ENCODE results near the gene EEFSEC.

The EEFSEC gene

DNA sequence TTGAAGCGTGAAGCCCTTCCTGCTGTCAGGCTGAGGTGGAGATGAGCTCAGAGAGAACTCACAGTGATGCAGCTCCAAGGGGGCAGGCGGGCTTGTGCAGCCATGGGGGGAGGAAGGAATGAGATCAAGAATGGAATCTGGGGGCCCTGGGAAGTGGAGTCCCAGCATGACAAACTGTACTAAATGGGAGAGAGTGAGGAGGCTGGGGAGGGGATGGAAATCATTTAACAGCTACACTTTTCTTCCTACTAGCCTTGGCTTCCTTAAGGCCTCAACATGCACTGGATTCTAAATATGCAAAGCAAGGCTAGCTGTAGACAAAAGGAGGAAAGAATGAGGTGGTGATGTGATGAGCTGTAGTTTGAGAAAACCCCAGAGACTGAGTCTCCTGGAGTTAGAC, 133.9 kb downstream of the EEFSEC start:
- no peak for DNase-seq (ENCODE audit: low read depth)

DNA sequence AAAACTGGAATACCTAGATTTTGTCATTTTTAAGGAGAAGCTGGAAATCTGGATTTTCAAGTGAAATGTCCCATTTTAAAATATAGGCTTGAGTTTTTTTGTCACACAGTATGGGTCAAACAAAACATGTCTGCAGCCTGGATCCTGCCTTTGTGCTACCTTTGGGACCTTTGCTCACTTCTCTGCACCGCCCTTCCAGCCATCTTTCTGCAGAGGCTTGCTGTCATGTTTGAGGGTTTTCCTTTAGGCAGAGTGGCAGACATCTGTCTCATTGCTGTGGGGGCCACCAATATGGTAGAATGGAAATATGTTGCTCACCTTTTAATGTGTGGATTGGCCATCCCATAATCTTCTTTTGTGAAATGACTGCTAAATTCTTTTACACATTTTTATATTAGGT, 136.3 kb downstream of the EEFSEC start:
- DNase-seq (ENCODE audit: low read depth) = no peak

- no peak for DNase-seq (ENCODE audit: low read depth)
Observed at GRCh38 chr3:128290484-128290883, 137.2 kb downstream of the EEFSEC start.

GRCh38 chr3:128293930-128294329, 140.6 kb downstream of the EEFSEC start:
- DNase-seq (ENCODE audit: low read depth) = no peak

DNA sequence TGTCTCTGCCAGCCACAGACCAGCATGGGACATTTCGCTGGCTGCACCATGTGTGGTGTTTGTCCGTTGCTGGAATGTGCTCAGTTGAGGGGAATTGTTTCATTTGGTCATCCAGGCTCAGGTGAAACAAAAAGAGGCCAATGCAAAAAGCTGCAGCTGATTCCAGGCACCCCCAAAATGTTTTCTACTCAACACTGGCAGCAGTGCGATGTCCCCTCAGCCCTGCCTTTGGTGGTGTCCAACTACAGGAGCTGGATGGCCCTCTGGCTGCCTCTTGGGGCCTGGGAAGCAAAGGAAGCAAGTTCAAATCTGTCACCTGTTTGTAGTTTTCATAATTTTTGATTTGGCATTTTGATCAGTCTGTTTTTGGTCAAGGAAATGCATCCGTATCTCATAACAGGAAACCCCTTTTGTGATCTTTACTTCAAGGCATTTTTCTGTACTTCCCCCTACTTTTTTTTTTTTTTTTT, 141.8 kb downstream of the EEFSEC start:
- no peak for DNase-seq (ENCODE audit: low read depth)

- no peak for DNase-seq (ENCODE audit: low read depth)
Observed at GRCh38 chr3:128296469-128297251, 143.4 kb downstream of the EEFSEC start.

GRCh38 chr3:128297401-128298138, 144.3 kb downstream of the EEFSEC start:
- no peak for DNase-seq (ENCODE audit: low read depth)

- DNase-seq (ENCODE audit: low read depth) = no peak
Observed at GRCh38 chr3:128301186-128302023, 148.1 kb downstream of the EEFSEC start.

DNA sequence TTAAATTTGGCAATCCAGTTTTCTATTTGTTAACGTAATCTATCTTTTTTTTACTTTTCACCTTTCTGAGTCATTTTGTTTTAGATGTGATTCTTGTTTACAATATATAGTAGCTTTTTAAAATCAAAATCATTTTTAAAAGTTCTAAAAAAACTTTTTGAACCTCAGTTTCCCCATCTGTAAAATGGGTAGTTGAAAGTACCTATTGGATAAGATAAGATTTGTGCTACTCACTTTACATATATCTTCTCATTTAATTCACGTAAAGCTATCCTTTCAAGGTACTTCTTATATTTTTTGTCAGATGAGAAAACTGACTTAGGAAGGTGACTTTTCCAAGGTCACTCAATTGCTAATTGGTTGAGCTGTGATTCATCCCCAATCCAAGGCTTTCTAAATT, 153.2 kb downstream of the EEFSEC start:
- no peak for DNase-seq (ENCODE audit: low read depth)

DNA sequence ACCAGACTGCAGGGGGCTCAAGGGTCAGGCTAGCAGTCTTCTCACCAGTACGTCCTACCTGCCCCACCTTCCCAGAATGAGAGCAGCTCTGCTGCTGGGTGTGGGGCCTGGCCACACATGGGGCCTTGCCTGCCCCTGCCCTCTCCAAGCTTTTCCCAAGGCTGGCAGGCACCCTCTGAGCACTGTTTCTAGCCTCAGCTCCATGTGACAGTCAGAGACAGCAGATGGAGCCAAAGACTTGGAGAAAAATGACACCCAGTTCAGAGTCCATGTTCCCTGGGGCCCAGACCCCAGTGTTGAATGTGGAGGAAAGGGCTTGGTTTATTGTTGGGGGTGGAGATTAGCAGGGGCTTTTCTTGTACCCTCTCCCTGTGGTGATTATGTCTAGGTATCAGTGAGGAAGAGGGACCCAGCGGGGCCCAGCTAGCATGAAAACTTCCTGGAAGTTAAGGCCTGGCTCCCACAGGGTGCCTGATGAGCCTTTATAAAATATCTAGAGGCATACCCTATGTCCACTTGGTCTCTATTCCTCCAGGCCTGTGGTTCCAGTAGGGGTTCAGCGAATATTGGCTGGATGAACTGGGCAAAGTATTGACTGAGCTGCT, 153.8 kb downstream of the EEFSEC start:
- no peak for DNase-seq (ENCODE audit: low read depth)

GRCh38 chr3:128307781-128308469, 154.6 kb downstream of the EEFSEC start:
- DNase-seq (ENCODE audit: low read depth) = no peak

DNA sequence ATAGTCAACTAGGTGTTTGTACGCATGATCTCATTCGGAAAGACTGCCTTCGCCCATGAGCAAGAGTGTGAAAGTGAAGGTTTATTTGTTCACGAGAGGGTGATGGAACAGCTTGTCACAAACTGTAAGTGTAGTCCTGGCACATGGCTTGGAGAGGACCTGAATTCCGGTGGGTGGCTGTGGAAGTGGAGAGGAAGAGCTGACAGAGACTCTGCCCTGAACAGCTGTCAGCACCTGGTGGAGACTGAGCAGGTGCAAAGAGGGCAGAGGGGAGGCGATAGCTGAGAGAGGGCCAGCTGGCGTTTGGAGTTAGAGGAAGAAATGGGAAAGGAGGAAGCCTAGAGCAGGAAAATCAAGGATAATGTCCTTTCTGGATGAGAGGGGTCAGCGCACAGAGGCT, 155.7 kb downstream of the EEFSEC start:
- no peak for DNase-seq (ENCODE audit: low read depth)

DNA sequence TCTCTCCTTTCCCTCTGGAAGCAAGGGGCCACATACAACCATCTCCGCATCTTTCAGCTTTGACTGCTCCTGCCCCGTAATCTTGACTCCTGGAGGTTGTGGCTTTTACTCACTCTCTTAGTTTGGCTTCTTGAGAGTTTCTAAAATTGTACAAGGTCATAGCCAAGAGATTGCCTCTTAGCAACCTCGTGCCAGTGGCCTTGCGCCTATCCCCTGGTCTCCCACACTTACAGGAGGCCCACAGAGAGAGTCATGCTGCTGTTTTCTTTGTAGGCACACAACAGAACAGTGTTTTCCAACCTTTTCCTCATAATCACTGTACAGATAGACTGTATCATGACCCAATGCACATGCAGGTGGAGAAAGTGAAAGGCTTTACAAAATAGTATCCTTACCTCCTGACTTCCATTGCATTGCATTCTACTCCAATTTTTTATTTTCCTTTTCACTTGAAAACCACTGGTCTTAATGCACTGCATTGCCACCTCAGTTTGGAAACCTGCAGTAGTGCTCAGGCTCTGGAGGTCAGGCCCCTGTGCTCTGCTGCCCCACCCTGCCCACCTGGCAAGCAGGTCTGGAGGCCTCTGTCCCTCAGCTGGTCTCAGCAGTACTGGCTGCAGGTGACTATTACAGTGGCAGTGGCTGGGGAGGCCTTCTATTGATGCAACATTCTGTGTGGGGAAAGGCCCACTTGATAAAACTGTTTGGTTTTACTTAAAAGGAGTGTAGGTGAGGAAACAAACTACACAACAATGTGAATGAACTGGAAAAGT, 157.2 kb downstream of the EEFSEC start:
- DNase-seq (ENCODE audit: low read depth) = no peak

DNA sequence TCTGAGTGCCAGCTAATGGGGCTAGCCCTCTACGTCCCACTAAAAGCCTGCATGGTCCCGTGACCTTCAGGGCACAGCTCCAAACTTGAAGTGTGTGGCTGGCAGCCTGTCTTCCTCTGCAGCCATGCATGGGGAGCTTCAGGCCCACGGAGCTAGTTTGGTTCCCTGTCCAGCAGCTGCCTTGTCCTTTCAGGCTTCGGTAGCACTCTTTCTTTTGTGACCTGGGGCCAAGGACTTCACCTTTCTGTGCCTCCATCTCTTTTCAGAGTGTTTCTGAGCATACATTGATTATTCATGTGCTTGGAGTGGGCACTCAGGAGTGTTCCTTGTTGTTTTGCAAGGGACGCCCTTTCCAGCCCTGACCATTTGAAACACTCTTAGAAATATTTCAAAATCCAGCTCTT, 158.2 kb downstream of the EEFSEC start:
- no peak for DNase-seq (ENCODE audit: low read depth)

DNA sequence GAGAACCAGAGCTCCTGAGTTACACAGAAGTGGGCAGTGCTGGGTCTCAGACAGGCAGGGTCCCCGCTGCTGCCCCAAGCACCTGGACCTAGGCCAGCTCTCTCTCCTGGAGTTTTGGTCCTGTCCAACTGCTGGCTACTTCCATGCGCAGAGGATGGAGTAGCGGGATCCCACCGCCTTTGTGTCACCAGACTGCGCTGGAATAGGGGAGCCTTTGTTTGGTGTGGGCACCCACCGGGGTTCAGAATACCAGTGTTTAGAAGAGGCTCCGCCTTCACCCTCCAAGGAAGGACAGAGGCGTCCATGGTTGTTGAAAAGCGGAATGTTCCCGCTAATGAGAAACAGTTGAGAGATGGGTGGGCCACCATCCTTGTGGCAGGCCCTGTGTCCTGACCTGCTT, 159.0 kb downstream of the EEFSEC start:
- DNase-seq (ENCODE audit: low read depth) = no peak

DNA sequence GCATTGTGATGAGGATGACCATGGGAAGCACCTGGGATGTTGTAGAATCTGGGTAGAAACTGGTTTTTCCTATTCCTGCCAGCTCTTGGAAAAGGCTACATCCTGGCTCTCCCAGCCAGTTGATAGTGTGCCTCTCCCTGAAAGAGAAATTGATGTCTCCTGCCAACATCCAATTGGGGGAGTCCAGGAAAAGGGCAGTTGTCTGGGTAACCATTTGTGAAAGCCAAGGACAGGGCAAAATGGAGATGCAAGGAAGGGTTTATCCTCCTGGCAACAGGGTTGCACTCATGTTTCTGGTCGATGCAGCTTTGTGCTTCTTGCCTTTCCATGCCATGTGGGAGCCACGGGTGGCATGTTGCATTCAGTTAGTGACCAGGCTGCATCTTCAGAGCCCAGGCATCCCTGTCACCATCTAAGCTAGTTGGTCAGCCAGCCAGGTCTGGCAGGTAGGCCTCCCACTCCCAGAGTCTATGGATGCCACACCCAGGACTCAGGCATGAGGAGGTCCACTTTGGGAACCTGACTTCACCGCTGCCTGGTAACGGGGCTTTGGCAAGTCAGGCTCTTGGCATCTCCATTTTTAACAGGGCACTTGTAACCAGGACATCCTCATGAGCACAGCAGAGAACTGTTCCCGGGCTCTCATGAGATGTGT, 159.9 kb downstream of the EEFSEC start:
- DNase-seq (ENCODE audit: low read depth) = no peak

- no peak for DNase-seq (ENCODE audit: low read depth)
Observed at GRCh38 chr3:128313935-128314334, 160.7 kb downstream of the EEFSEC start.

DNA sequence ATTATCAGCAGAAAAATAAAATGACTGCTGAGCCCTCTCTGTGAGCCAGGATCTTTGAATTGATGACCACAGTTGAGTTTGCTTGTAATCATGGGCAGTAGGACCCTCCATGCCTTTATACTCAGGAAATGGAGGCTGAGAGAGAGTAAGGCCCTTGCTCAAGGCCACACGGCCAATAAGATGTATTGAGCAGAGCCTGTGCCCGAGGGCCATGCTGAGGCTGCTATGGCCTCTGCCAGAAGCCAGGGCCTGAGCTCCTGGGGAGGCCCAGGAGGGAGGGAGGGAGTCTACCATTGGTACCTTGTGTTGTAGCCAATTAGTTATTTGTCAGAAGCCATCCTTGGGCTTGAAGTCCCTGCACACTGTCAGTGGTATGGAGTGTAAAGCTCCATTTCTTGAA, 162.0 kb downstream of the EEFSEC start:
- DNase-seq (ENCODE audit: low read depth) = no peak

DNA sequence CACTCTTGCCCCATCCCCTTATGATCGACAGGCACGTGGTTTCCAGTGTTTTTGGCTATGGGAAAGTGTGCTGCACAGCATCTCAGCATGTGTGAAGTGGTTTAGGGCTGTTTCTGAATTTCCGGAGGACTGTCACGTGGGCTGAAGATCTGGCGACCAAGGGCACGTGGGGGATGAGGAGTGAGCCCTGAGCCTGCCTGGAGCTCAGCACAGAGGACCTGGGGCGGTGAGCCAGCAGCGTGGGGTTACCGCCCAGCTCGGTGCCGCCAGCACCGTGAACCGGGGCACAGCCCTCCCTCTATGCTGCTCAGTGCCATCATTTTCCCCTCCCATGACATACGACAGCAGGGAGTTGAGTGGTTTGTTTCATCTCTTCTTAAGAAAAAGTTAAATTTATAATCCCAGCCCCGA, 163.2 kb downstream of the EEFSEC start:
- peak; percentile 50 for DNase-seq (ENCODE audit: low read depth)

GRCh38 chr3:128317101-128317697, 163.9 kb downstream of the EEFSEC start:
- no peak for DNase-seq (ENCODE audit: low read depth)

All from stimulated activated CD4-positive, alpha-beta T cell treated with anti-CD3 and anti-CD28 coated beads, Interleukin-2, amount 100 ng/mL, for 4 hours (primary cell).